Rectal smooth muscle tissue (tissue), 1 donor: ENCODE measurements around the gene AHI1.

Source experiments
- H3K27ac ChIP-seq: one replicate; pipeline ENCODE4 v1.7.0; 2013; ENCODE audit warnings: low read depth, low read length, inconsistent platforms
- H3K27me3 ChIP-seq: one replicate; pipeline ENCODE4 v1.7.0; 2013; ENCODE audit warnings: low read length; ENCODE audit not compliant: control insufficient read depth, insufficient read depth
- H3K36me3 ChIP-seq: one replicate; pipeline ENCODE4 v1.7.0; 2013; ENCODE audit warnings: low read length; ENCODE audit not compliant: control insufficient read depth, insufficient read depth
- H3K4me1 ChIP-seq: one replicate; pipeline ENCODE4 v1.7.0; 2013; ENCODE audit warnings: low read length; ENCODE audit not compliant: control insufficient read depth, insufficient read depth
- H3K4me3 ChIP-seq: one replicate; pipeline ENCODE4 v1.7.0; 2013; ENCODE audit warnings: low read length
- H3K9ac ChIP-seq: one replicate; pipeline ENCODE4 v1.7.0; 2013; ENCODE audit warnings: low read length

The AHI1 gene

GRCh38 chr6:135311446-135312200 lies 185.9 kb downstream of the AHI1 start:
- Histone ChIP-seq H3K27me3 (no peaks in the 10 kb centered on the region), H3K27ac (no peak overlapping the region), H3K4me3 (no peak overlapping the region), H3K4me1 (no peaks in the 10 kb centered on the region), H3K9ac (no peak overlapping the region), H3K36me3 (no peaks in the 10 kb centered on the region)

DNA sequence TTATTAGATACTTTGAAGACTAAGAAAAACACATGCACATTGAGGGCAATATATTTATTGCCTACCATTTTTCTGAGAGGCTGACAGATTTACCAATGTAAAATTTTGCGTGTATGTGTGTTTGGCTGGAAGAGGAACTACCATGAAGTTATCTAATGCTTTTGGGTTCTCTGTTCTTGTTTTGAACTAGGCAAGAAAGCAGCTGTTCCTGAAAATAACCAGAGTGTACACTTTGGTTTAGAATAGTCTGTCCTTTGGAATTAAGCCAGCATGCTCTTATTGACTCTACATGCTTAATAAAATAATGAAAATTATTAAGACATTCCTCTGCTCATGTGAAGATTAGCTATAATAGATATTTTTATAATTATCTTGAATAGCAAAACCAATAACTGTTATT lies 187.2 kb downstream of the AHI1 start:
- no peak overlapping the region for H3K9ac ChIP-seq
- no peaks in the 10 kb centered on the region for H3K4me1 ChIP-seq
- H3K4me3 ChIP-seq, result no peak overlapping the region
- no peaks in the 10 kb centered on the region for H3K36me3 ChIP-seq
- no peak overlapping the region for H3K27ac ChIP-seq
- H3K27me3 ChIP-seq, result no peaks in the 10 kb centered on the region

GRCh38 chr6:135306740-135307420 lies 190.7 kb downstream of the AHI1 start:
- H3K36me3 ChIP-seq, result no peaks in the 10 kb centered on the region
- no peaks in the 10 kb centered on the region for H3K27me3 ChIP-seq
- H3K27ac ChIP-seq, result no peak overlapping the region
- no peaks in the 10 kb centered on the region for H3K4me1 ChIP-seq
- no peak overlapping the region for H3K4me3 ChIP-seq
- H3K9ac ChIP-seq, result no peak overlapping the region

- Histone ChIP-seq H3K4me1 (no peaks in the 10 kb centered on the region), H3K4me3 (no peak overlapping the region), H3K27me3 (no peaks in the 10 kb centered on the region), H3K36me3 (no peaks in the 10 kb centered on the region), H3K9ac (no peak overlapping the region), H3K27ac (no peak overlapping the region)
Observed at GRCh38 chr6:135306166-135306565, 191.4 kb downstream of the AHI1 start.

DNA sequence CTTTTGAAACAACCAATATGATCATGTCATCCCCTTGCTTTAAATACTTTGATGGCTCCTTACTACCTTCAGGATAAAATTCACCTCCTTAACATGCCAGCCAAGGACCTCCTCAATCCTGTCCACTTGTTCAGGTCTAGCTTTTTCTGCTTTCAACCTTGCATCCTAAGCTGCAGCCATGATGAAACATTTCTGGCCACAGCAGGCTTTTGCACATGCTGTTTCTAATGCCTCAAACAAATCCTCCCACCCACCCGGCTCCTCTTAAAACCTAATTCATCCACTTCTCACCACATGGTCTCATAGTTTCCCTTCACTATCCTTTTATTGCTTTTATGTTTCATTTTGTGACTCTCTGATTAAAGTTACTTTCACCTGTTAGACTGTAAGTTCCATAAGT lies 191.9 kb downstream of the AHI1 start:
- Histone ChIP-seq H3K9ac (no peak overlapping the region), H3K27me3 (no peaks in the 10 kb centered on the region), H3K36me3 (no peaks in the 10 kb centered on the region), H3K4me3 (no peak overlapping the region), H3K27ac (no peak overlapping the region), H3K4me1 (no peaks in the 10 kb centered on the region)

- no peaks in the 10 kb centered on the region for H3K4me1 ChIP-seq
- H3K27me3 ChIP-seq, result no peaks in the 10 kb centered on the region
- H3K27ac ChIP-seq, result no peak overlapping the region
- H3K4me3 ChIP-seq, result no peak overlapping the region
- H3K9ac ChIP-seq, result no peak overlapping the region
- H3K36me3 ChIP-seq, result no peaks in the 10 kb centered on the region
Observed at GRCh38 chr6:135304883-135305282, 192.7 kb downstream of the AHI1 start.

DNA sequence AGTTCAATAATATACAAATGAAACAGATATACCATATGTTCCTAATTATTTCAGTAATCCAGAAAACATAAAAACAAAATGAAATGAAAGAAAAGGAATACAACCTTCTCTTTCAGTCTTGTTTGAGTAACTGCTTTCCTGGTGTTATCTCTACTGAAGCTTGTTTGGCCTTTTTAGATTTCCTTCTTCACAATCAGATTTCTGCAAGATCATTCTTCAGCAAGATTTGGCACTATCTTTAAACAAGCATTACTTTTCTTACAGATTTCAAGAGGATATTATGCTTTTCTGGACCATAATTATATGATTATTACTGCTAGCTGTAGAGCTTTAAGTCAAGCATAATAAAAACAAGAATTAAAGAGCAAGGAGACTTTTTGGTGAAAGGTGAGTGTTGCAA lies 196.2 kb downstream of the AHI1 start:
- no peaks in the 10 kb centered on the region for H3K36me3 ChIP-seq
- no peaks in the 10 kb centered on the region for H3K27me3 ChIP-seq
- no peaks in the 10 kb centered on the region for H3K4me1 ChIP-seq
- no peak overlapping the region for H3K9ac ChIP-seq
- no peak overlapping the region for H3K27ac ChIP-seq
- H3K4me3 ChIP-seq, result no peak overlapping the region

DNA sequence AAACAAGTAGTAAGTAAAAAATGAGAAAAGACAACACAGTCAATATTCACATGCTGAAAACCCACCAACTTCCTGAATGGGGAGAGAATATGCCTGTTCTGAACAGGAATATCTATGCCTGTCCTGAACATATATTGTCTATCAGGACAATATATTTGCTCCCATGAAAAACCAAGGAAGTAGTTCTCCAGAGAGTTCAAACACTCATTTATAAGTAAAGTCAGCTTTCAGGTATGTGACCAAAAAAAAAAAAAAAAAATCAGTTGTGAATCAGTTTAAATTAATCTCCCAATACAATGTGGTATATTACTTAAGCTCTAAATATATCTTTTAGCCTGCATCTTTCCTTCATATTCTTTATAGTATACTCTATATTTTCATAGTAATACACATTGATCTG lies 197.0 kb downstream of the AHI1 start:
- no peaks in the 10 kb centered on the region for H3K36me3 ChIP-seq
- H3K4me1 ChIP-seq, result no peaks in the 10 kb centered on the region
- H3K9ac ChIP-seq, result no peak overlapping the region
- no peak overlapping the region for H3K4me3 ChIP-seq
- no peak overlapping the region for H3K27ac ChIP-seq
- H3K27me3 ChIP-seq, result no peaks in the 10 kb centered on the region

DNA sequence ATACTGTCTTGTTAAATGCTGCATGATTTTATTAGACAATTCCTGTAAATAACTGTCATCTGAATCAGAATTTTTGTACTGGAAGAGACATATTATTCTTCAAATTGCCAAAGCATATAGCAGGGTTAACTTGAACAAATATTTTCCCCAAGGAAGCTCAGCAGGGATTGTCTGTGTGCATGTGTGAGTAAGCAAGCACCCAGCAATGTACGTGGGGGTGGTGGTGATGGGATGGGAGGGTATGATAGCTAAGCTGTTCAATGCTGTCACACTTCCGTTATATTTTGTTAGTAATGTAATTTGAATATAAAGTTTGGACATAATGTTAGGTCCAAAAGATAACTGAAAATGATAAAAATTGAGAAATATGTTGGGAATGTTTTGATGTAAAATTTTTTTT lies 198.3 kb downstream of the AHI1 start:
- Histone ChIP-seq H3K27ac (no peak overlapping the region), H3K4me1 (no peaks in the 10 kb centered on the region), H3K36me3 (no peaks in the 10 kb centered on the region), H3K9ac (no peak overlapping the region), H3K4me3 (no peak overlapping the region), H3K27me3 (no peaks in the 10 kb centered on the region)

DNA sequence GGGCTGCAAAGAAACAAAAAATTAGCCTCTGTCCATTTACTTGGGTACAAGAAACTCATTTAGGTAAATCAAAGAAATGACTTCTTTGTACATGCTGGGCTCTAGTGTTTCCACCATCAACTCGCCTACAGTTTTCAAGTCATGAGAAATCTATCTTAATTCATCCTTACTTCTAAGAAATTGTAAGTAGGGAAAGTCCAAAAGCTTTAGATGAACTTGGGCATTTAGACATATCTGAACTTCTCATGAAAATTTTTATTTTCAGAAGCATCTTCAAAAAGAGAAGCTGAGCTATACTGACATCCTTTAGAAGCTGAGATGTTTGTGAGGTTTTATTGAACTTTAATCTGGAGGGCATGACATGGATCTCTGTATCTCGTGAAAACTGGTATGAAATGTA lies 199.1 kb downstream of the AHI1 start:
- Histone ChIP-seq H3K9ac (no peak overlapping the region), H3K4me3 (no peak overlapping the region), H3K27me3 (no peaks in the 10 kb centered on the region), H3K27ac (no peak overlapping the region), H3K4me1 (no peaks in the 10 kb centered on the region), H3K36me3 (no peaks in the 10 kb centered on the region)

DNA sequence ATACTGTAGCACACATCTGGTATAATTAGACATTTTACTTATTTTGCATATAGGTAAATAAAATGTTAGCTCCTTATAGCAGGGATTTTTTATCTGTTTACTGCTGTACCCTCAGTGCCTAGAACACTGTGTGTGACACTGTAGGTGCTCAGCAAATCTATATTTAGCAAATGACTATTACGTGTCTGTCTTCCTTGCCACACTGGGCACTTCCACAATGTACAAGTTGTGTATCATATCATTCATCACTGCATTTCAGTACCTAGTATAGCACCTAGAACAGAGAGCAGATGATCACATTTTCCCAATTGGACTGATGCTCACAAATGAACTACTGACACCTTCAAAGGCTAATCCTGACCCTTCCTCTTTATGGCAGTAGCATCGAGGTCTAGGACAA lies 200.8 kb downstream of the AHI1 start:
- Histone ChIP-seq H3K27me3 (no peaks in the 10 kb centered on the region), H3K9ac (no peak overlapping the region), H3K4me1 (no peaks in the 10 kb centered on the region), H3K36me3 (no peaks in the 10 kb centered on the region), H3K27ac (no peak overlapping the region), H3K4me3 (no peak overlapping the region)

GRCh38 chr6:135295085-135295484 lies 202.5 kb downstream of the AHI1 start:
- H3K9ac ChIP-seq, result no peak overlapping the region
- H3K36me3 ChIP-seq, result no peaks in the 10 kb centered on the region
- no peaks in the 10 kb centered on the region for H3K4me1 ChIP-seq
- H3K4me3 ChIP-seq, result no peak overlapping the region
- H3K27me3 ChIP-seq, result no peaks in the 10 kb centered on the region
- no peak overlapping the region for H3K27ac ChIP-seq
